ENCODE data around the gene EIF3K.

DNA sequence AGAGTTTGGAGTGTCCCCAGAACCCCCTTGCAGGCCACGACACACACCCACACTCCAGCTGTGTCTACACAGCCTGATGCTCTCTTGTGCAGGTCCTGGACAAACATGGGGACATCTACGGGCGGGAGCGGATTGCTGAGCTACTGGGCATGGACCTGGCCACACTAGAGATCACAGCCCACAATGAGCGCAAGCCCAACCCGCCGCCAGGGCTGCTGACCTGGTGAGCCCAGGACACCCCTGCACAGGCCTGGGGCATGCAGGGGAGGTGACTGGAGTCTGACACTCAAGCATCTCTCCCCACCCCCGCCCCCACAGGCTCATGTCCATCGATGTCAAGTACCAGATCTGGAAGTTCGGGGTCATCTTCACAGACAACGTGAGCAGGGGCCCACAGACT lies 41.2 kb upstream of the EIF3K start:
- TF ChIP-seq POLR2A (IDR thresholded peaks at IDR 0.05) (no peak), CTCF (IDR thresholded peaks at IDR 0.05) (no peak)
